ENCODE results near the gene POLR1A.

DNA sequence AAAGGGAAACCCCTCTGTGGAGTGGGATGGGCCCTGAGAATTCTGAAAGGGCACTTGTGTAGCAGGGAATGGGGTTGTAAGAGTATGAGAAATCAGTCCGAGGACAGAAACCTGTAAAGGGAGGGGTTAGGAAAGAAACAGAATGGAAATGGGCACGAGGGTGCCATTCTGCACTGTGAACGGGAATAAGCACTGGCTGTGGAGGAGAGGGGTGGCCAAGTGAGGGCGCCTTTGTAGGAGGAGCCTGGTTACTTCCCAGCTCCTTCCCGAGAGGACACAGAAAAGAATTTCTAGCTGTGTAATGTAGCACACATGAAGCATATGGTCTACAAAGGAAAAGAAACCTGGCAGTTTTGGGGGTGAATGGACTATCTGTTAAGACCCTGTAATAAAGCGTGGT is 53.4 kb downstream of the POLR1A start:
- TF ChIP-seq EP300 (IDR thresholded peaks at IDR 0.05): no peak
- no peak for TF ChIP-seq POLR2A (IDR thresholded peaks at IDR 0.05; ENCODE audit: low read depth)
- TF ChIP-seq, protein P1, sequence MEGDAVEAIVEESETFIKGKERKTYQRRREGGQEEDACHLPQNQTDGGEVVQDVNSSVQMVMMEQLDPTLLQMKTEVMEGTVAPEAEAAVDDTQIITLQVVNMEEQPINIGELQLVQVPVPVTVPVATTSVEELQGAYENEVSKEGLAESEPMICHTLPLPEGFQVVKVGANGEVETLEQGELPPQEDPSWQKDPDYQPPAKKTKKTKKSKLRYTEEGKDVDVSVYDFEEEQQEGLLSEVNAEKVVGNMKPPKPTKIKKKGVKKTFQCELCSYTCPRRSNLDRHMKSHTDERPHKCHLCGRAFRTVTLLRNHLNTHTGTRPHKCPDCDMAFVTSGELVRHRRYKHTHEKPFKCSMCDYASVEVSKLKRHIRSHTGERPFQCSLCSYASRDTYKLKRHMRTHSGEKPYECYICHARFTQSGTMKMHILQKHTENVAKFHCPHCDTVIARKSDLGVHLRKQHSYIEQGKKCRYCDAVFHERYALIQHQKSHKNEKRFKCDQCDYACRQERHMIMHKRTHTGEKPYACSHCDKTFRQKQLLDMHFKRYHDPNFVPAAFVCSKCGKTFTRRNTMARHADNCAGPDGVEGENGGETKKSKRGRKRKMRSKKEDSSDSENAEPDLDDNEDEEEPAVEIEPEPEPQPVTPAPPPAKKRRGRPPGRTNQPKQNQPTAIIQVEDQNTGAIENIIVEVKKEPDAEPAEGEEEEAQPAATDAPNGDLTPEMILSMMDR (IDR thresholded peaks at IDR 0.05): no peak
- TF ChIP-seq POLR2AphosphoS5 (IDR thresholded peaks at IDR 0.05): no peak
